GM19372 (cell line): Measurements from ENCODE around the gene CYYR1.

Source experiments
- ATAC-seq: cut with Tn5 transposase; IDR thresholded peaks from one replicate; pipeline ENCODE4 v1.9.1; 2021; ENCODE audit warnings: mild to moderate bottlenecking, low read depth, moderate library complexity; ENCODE audit not compliant: unreplicated experiment

Gene CYYR1

GRCh38 chr21:26572702-26573381, at the start of gene CYYR1:
CYYR1 (minus strand) TSS chr21:26573286; CDS start chr21:26572940, 346 bp downstream.
- no peak for ATAC-seq

GRCh38 chr21:26617176-26617575, 44.1 kb upstream of the CYYR1 start:
- no peak for ATAC-seq

- ATAC-seq: no peak
These were observed 41.2 kb upstream of the CYYR1 start for GRCh38 chr21:26614251-26614650.

- ATAC-seq: no peak
These were observed 26.2 kb upstream of the CYYR1 start for GRCh38 chr21:26599261-26599660.

GRCh38 chr21:26597981-26598380, 24.9 kb upstream of the CYYR1 start:
- ATAC-seq: no peak

GRCh38 chr21:26597031-26597430, 23.9 kb upstream of the CYYR1 start:
- ATAC-seq: no peak

GRCh38 chr21:26595971-26596370, 22.9 kb upstream of the CYYR1 start:
- no peak for ATAC-seq

- ATAC-seq: no peak
These were observed 20.7 kb upstream of the CYYR1 start for GRCh38 chr21:26593800-26594199.

GRCh38 chr21:26591543-26591942, 18.5 kb upstream of the CYYR1 start:
- no peak for ATAC-seq

- ATAC-seq: no peak
These were observed 15.4 kb upstream of the CYYR1 start for GRCh38 chr21:26588446-26588845.

- no peak for ATAC-seq
These were observed 14.7 kb upstream of the CYYR1 start for GRCh38 chr21:26587736-26588201.

- no peak for ATAC-seq
These were observed 10.7 kb upstream of the CYYR1 start for GRCh38 chr21:26583769-26584168.

- no peak for ATAC-seq
These were observed 8.7 kb upstream of the CYYR1 start for GRCh38 chr21:26581818-26582217.

GRCh38 chr21:26572076-26572701, 897 bp downstream of the CYYR1 start:
- ATAC-seq: no peak

- ATAC-seq: no peak
These were observed 2.9 kb downstream of the CYYR1 start for GRCh38 chr21:26570203-26570602.

GRCh38 chr21:26565546-26565945, 7.5 kb downstream of the CYYR1 start:
- no peak for ATAC-seq

GRCh38 chr21:26565111-26565510, 8.0 kb downstream of the CYYR1 start:
- no peak for ATAC-seq

- no peak for ATAC-seq
These were observed 9.1 kb downstream of the CYYR1 start for GRCh38 chr21:26563856-26564503.

- no peak for ATAC-seq
These were observed 12.5 kb downstream of the CYYR1 start for GRCh38 chr21:26560612-26561011.

- ATAC-seq: no peak
These were observed 14.0 kb downstream of the CYYR1 start for GRCh38 chr21:26559099-26559498.

- ATAC-seq: no peak
These were observed 16.0 kb downstream of the CYYR1 start for GRCh38 chr21:26557106-26557505.
